HAP-1 (cell line): ENCODE measurements around the gene ARL8B.
"Not testable (repeated sequence)": the region's sequence is repeated elsewhere in the genome, so short reads cannot be mapped to it uniquely, and the experiment has no call there.

Experiments
- DNase-seq, 2 experiments: peaks; one replicate each; pipeline ENCODE4 v3.0.0-alpha.2; 2016 to 2020; ENCODE audit warnings: low spot score in 2 of 2
- H3K27me3 ChIP-seq: fragments of 250-450 bp; sonication (Bioruptor Pico); 2 replicates; pipeline ENCODE4 v1.5.1; 2020; ENCODE audit warnings: low read depth, mild to moderate bottlenecking, moderate library complexity
- H3K36me3 ChIP-seq: fragments of 250-450 bp; sonication (Bioruptor Pico); replicated peaks from 2 replicates; pipeline ENCODE4 v1.5.1; 2020; ENCODE audit warnings: mild to moderate bottlenecking
- H3K4me1 ChIP-seq: fragments of 250-450 bp; sonication (Bioruptor Pico); 2 replicates; pipeline ENCODE4 v1.5.1; 2020; ENCODE audit warnings: mild to moderate bottlenecking
- H3K4me3 ChIP-seq: fragments of 250-450 bp; sonication (Bioruptor Pico); 2 replicates; pipeline ENCODE4 v1.5.1; 2020; ENCODE audit warnings: mild to moderate bottlenecking, moderate library complexity
- H3K9me3 ChIP-seq: fragments of 250-450 bp; sonication (Bioruptor Pico); 2 replicates; pipeline ENCODE4 v1.5.1; 2020; ENCODE audit warnings: mild to moderate bottlenecking, moderate library complexity
- in situ Hi-C: fragments of 300-500 bp; cut with MboI; formaldehyde crosslinking; loops from 3 replicates; pipeline ENCODE4 v1.14.3; 2020; ENCODE audit warnings: low sequenced_read_pairs, inconsistent platforms, mixed read lengths

The ARL8B gene

GRCh38 chr3:5143464-5143863 is 21.4 kb downstream of the ARL8B start:
- Histone ChIP-seq H3K36me3 (no peaks in the 10 kb centered on the region), H3K9me3 (no peaks in the 10 kb centered on the region), H3K4me1 (peaks cover 9% of the 10 kb centered on the region), H3K27me3 (no peaks in the 10 kb centered on the region), H3K4me3 (no peak overlapping the region)
- in situ Hi-C loops, result no loop called here
- no peak for DNase-seq

GRCh38 chr3:5144316-5144994 is 22.4 kb downstream of the ARL8B start:
- H3K36me3 ChIP-seq, result no peaks in the 10 kb centered on the region
- peaks cover 2% of the 10 kb centered on the region; the same call in 1 of the 2 replicates for H3K4me1 ChIP-seq
- no peaks in the 10 kb centered on the region for H3K9me3 ChIP-seq
- DNase-seq, result no peak
- in situ Hi-C loops, result no loop called here
- no peaks in the 10 kb centered on the region for H3K27me3 ChIP-seq
- no peak overlapping the region for H3K4me3 ChIP-seq

- in situ Hi-C loops, result no loop called here
- H3K27me3 ChIP-seq, result no peaks in the 10 kb centered on the region
- H3K9me3 ChIP-seq, result no peaks in the 10 kb centered on the region
- no peak overlapping the region for H3K4me3 ChIP-seq
- H3K4me1 ChIP-seq, result no peaks in the 10 kb centered on the region
- DNase-seq, result no peak
- no peaks in the 10 kb centered on the region for H3K36me3 ChIP-seq
Observed at GRCh38 chr3:5145120-5145519, 23.0 kb downstream of the ARL8B start.

GRCh38 chr3:5147152-5147551 is 25.1 kb downstream of the ARL8B start:
- H3K9me3 ChIP-seq, in situ Hi-C loops: not testable (repeated sequence)

GRCh38 chr3:5149306-5149880 is 27.3 kb downstream of the ARL8B start:
- DNase-seq, result no peak
- in situ Hi-C loops, result no loop called here
- no peak overlapping the region for H3K4me3 ChIP-seq
- H3K4me1 ChIP-seq, result no peaks in the 10 kb centered on the region
- no peaks in the 10 kb centered on the region for H3K9me3 ChIP-seq
- H3K36me3 ChIP-seq, result no peaks in the 10 kb centered on the region
- H3K27me3 ChIP-seq, result no peaks in the 10 kb centered on the region

More at GRCh38 chr3:5147152-5147551, 25.1 kb downstream of the ARL8B start:
- not testable (repeated sequence) for H3K4me3 ChIP-seq, H3K27me3 ChIP-seq, DNase-seq, H3K36me3 ChIP-seq, H3K4me1 ChIP-seq

- in situ Hi-C loops, result no loop called here
- no peaks in the 10 kb centered on the region for H3K36me3 ChIP-seq
Observed at GRCh38 chr3:5151586-5151985, 29.5 kb downstream of the ARL8B start.

GRCh38 chr3:5153074-5153473 is 31.0 kb downstream of the ARL8B start:
- in situ Hi-C loops, result no loop called here
- Histone ChIP-seq H3K9me3 (no peaks in the 10 kb centered on the region), H3K4me1 (no peaks in the 10 kb centered on the region), H3K4me3 (no peak overlapping the region), H3K36me3 (no peaks in the 10 kb centered on the region), H3K27me3 (no peaks in the 10 kb centered on the region)
- DNase-seq, result no peak

More at GRCh38 chr3:5151586-5151985, 29.5 kb downstream of the ARL8B start:
- H3K9me3 ChIP-seq, result no peaks in the 10 kb centered on the region
- H3K27me3 ChIP-seq, result no peaks in the 10 kb centered on the region
- H3K4me1 ChIP-seq, result no peaks in the 10 kb centered on the region
- DNase-seq, result no peak
- no peak overlapping the region for H3K4me3 ChIP-seq

- in situ Hi-C loops, result no loop called here
- no peaks in the 10 kb centered on the region for H3K36me3 ChIP-seq
- peaks cover 7% of the 10 kb centered on the region for H3K4me1 ChIP-seq
- no peak overlapping the region for H3K4me3 ChIP-seq
- DNase-seq, result no peak
- no peaks in the 10 kb centered on the region for H3K9me3 ChIP-seq
- no peaks in the 10 kb centered on the region for H3K27me3 ChIP-seq
Observed at GRCh38 chr3:5155241-5155640, 33.1 kb downstream of the ARL8B start.

GRCh38 chr3:5160321-5160720 is 38.2 kb downstream of the ARL8B start:
- Histone ChIP-seq H3K4me1 (peaks cover 30% of the 10 kb centered on the region), H3K9me3 (no peaks in the 10 kb centered on the region)

GRCh38 chr3:5160940-5161858 is 39.1 kb downstream of the ARL8B start:
- Histone ChIP-seq H3K36me3 (no peaks in the 10 kb centered on the region), H3K4me1 (peaks cover 37% of the 10 kb centered on the region), H3K4me3 (no peak overlapping the region), H3K9me3 (no peaks in the 10 kb centered on the region), H3K27me3 (no peaks in the 10 kb centered on the region)
- peak; percentile 23 to 66 for DNase-seq
- in situ Hi-C loops, result no loop called here

More at GRCh38 chr3:5160321-5160720, 38.2 kb downstream of the ARL8B start:
- peak in 1 of 2 experiments; percentile 73 for DNase-seq
- in situ Hi-C loops, result no loop called here
- Histone ChIP-seq H3K27me3 (no peaks in the 10 kb centered on the region), H3K4me3 (no peak overlapping the region), H3K36me3 (no peaks in the 10 kb centered on the region)

GRCh38 chr3:5162102-5162501 is 40.0 kb downstream of the ARL8B start:
- Histone ChIP-seq H3K4me3 (no peak overlapping the region), H3K4me1 (peaks cover 45% of the 10 kb centered on the region), H3K9me3 (no peaks in the 10 kb centered on the region), H3K27me3 (no peaks in the 10 kb centered on the region), H3K36me3 (no peaks in the 10 kb centered on the region)
- in situ Hi-C loops, result no loop called here
- DNase-seq, result no peak

- Histone ChIP-seq H3K27me3 (no peaks in the 10 kb centered on the region), H3K4me1 (peaks cover 34% of the 10 kb centered on the region), H3K9me3 (no peaks in the 10 kb centered on the region), H3K4me3 (no peak overlapping the region), H3K36me3 (no peaks in the 10 kb centered on the region)
- DNase-seq, result peak in 1 of 2 experiments; percentile 34
- in situ Hi-C loops, result no loop called here
Observed at GRCh38 chr3:5165698-5166097, 43.6 kb downstream of the ARL8B start.

GRCh38 chr3:5166846-5167245 is 44.8 kb downstream of the ARL8B start:
- H3K27me3 ChIP-seq, result no peaks in the 10 kb centered on the region
- DNase-seq, result no peak
- H3K4me3 ChIP-seq, result no peak overlapping the region
- in situ Hi-C loops, result no loop called here
- H3K36me3 ChIP-seq, result no peaks in the 10 kb centered on the region; the same call in 1 of the 2 replicates
- peaks cover 24% of the 10 kb centered on the region for H3K4me1 ChIP-seq
- H3K9me3 ChIP-seq, result no peaks in the 10 kb centered on the region

GRCh38 chr3:5168110-5168509 is 46.0 kb downstream of the ARL8B start:
- no peak overlapping the region for H3K4me3 ChIP-seq
- H3K4me1 ChIP-seq, result peaks cover 20% of the 10 kb centered on the region
- H3K27me3 ChIP-seq, result no peaks in the 10 kb centered on the region
- peaks cover 7% of the 10 kb centered on the region for H3K36me3 ChIP-seq
- no peak for DNase-seq
- no peaks in the 10 kb centered on the region for H3K9me3 ChIP-seq
- in situ Hi-C loops, result no loop called here
